T-helper 2 cell treated with Interferon-gamma antibody and Interleukin-4, amounts not matched to agents 5 μg/mL and 100 μg/mL, for 36 hours (primary cell): ENCODE results near the gene SF3A1.

ENCODE experiments used
- DNase-seq: peaks from one replicate; pipeline ENCODE4 v3.0.0; 2021; ENCODE audit warnings: low spot score
- H3K27ac Mint-ChIP-seq: one replicate; pipeline ENCODE4 v1.8.0; 2021; ENCODE audit warnings: mild to moderate bottlenecking, mixed read lengths
- H3K27me3 Mint-ChIP-seq: one replicate; pipeline ENCODE4 v1.8.0; 2021; ENCODE audit warnings: low read depth, mixed read lengths
- H3K36me3 Mint-ChIP-seq: one replicate; pipeline ENCODE4 v1.8.0; 2021; ENCODE audit warnings: low read depth, mixed read lengths
- H3K4me1 Mint-ChIP-seq: one replicate; pipeline ENCODE4 v1.8.0; 2021; ENCODE audit warnings: low read depth, mixed read lengths
- H3K4me3 Mint-ChIP-seq: one replicate; pipeline ENCODE4 v1.8.0; 2022; ENCODE audit warnings: mild to moderate bottlenecking, moderate library complexity, mixed read lengths
- H3K9me3 Mint-ChIP-seq: one replicate; pipeline ENCODE4 v1.8.0; 2021; ENCODE audit warnings: mixed read lengths

The SF3A1 gene

DNA sequence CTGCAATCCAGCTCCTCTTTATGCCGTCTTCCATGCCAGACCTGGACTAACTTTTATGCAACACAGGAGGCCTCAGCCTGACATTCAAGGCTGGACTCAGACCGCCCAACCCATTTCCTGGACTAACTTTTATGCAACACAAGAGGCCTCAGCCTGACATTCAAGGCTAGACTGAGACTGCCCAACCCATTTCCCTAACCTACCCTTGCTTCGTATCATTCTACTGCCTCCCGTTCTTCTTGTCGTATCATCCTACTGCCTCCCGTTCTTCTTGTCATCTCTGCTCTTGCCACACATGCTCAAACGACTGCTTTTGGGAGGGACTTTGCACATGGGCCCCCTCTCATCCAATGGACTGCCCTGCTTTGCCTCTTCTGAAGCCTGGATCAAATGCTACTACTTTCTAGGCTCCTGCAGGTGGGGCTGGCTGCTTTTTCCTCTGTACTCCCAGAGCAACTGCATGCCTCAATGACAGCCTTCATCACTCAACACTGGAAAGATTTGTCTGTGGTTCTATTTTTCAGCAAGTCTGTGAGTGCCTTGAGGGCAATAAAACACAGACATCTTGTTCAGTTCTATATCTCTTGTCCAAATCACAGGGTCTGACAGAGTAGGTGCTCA, 37.8 kb downstream of the SF3A1 start:
- Mint-ChIP-seq H3K9me3 (no peaks in the 10 kb centered on the region), H3K27ac (peak overlapping the region; percentile 54), H3K27me3 (no peaks in the 10 kb centered on the region), H3K36me3 (peaks cover 54% of the 10 kb centered on the region), H3K4me1 (peaks cover 72% of the 10 kb centered on the region), H3K4me3 (peak overlapping the region; percentile 18)
- no peak for DNase-seq

DNA sequence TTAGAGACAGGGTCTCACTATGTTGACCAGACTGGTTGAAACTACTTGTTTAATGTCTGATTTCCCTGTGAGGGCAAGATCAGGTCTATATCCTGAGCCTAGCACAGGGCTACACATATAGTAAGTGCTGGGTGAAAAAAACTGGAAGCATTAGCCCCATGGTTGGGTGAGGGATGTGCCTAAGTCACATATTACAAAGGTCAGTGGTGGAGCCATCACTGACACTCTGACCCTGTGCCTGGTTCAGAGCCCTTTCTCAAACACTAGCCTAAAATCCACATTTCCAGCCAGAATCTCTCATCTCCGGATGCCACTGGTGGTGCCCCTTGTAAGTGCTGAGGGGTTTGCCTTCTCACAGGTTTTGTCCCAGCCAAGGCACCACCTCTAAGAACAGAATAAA, 38.9 kb downstream of the SF3A1 start:
- Mint-ChIP-seq H3K4me3 (no peak overlapping the region), H3K27me3 (no peaks in the 10 kb centered on the region), H3K27ac (peak overlapping the region; percentile 53), H3K9me3 (no peaks in the 10 kb centered on the region), H3K4me1 (peaks cover 70% of the 10 kb centered on the region), H3K36me3 (peaks cover 51% of the 10 kb centered on the region)
- DNase-seq = no peak

DNA sequence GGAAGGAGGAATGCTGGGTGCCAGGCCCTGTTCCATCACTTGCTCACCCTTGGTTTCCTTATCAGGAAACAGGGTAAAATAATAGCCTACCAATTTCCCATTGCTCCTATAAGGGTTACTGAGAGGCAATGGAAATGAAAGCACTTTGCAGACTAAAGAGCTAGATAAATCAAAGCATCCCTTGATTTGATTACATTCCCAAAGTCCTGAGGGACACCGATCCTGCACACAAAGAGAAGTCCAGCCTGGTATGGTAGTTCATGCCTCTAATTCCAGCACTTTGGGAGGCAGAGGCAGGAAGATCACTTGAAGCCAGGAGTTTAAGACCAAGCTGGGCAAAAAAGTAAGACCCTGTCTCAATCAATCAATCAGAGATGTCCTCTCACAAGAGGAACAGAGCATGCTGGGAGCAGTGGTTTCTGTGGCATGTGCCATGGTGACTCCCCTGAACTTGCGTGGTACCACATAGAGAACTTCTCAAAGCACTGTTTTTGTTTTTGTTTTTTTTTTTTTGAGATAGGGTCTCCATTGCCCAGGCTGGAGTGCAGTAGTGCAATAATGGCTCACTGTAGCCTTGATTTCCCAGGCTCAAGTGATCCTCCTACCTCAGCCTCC, 40.6 kb downstream of the SF3A1 start:
- H3K27me3 Mint-ChIP-seq = no peaks in the 10 kb centered on the region
- peaks cover 56% of the 10 kb centered on the region for H3K36me3 Mint-ChIP-seq
- H3K4me3 Mint-ChIP-seq = peak overlapping the region; percentile 49
- no peak for DNase-seq
- peak overlapping the region; percentile 76 for H3K27ac Mint-ChIP-seq
- peaks cover 82% of the 10 kb centered on the region for H3K4me1 Mint-ChIP-seq
- no peaks in the 10 kb centered on the region for H3K9me3 Mint-ChIP-seq

DNA sequence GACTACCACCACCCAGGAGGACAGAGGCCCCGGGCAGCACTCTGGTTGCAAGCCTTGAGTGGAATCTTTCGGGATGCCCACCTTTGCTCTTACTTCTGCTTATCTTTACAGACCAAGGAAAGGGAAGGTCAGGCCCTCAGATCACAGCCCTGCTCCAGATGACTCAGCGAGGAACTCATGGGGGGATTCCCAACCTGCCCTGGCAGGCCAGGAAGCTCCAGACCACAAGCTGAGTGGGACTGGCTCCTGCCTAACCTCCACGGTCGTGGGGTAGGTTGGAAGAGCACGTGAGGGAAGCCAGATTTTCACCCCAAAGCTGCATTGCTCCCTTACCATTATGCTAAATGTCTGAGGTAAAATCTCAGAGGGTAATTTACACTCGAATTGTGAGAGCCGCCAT, 41.8 kb downstream of the SF3A1 start:
- Mint-ChIP-seq H3K4me3 (peak overlapping the region; percentile 43), H3K27me3 (no peaks in the 10 kb centered on the region), H3K36me3 (peaks cover 54% of the 10 kb centered on the region), H3K4me1 (peaks cover 87% of the 10 kb centered on the region), H3K9me3 (no peaks in the 10 kb centered on the region), H3K27ac (peak overlapping the region; percentile 71)
- DNase-seq = peak; percentile 60

DNA sequence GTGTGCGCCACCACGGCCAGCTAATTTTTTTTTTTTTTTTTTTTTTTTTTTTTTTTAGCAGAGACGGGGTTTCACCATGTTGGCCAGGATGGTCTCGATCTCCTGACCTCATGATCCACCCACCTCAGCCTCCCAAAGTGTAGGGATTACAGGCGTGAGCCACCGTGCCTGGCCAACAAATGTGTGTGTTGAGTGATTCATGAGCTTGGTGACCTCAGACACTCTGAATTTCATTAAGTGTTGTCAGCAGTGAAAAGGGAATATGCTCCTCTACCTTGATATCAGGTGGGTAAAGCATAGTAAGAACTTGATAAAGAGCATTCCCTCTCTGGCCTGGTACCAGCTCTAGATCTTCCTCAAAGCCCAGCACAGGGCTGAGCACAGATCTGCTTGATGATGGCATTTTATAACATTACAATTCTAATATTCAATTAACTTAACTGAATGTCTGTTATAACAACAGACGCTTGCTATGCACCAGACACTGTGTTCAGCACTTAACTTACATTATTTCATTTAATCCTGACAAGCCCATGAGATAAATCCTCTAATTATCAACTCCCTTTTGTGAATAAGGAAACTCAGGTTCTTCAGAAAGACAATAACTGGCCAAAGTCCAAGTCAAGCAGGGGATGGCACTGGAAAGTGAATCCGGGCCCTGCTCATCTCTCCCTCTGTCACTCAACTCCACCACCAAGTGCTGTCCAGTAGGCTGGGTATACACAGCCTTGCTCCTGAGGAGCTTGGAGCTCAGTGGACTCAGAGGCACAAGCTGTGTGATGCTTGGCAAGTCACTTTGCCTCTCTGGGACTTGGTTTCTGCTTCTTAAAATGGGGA, 42.9 kb downstream of the SF3A1 start:
- Mint-ChIP-seq H3K27ac (peak overlapping the region; percentile 76), H3K9me3 (no peaks in the 10 kb centered on the region), H3K36me3 (peaks cover 47% of the 10 kb centered on the region), H3K27me3 (no peaks in the 10 kb centered on the region), H3K4me3 (peak overlapping the region; percentile 28), H3K4me1 (peaks cover 83% of the 10 kb centered on the region)
- DNase-seq = no peak

DNA sequence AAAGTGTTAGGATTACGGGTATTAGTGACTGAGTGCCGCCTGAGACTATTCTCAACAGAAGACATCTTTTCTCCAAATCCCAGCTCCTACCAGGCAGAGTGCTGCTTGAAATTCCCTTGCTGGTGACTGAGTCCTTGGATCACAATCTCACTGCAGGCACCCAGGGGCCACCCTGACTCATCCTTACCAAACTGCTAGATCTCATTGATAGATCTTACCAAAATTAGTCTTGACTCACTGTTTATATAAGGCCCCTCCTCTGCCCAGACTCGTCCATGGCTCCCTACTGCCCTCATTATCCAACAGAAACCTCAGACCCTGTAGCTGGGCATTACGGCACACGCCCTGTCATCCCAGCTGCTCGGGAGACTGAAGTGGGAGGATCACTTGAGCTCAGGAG, 44.6 kb downstream of the SF3A1 start:
- peak; percentile 46 for DNase-seq
- no peaks in the 10 kb centered on the region for H3K9me3 Mint-ChIP-seq
- H3K4me1 Mint-ChIP-seq = peaks cover 83% of the 10 kb centered on the region
- H3K4me3 Mint-ChIP-seq = peak overlapping the region; percentile 54
- no peaks in the 10 kb centered on the region for H3K27me3 Mint-ChIP-seq
- H3K27ac Mint-ChIP-seq = peak overlapping the region; percentile 88
- H3K36me3 Mint-ChIP-seq = peaks cover 49% of the 10 kb centered on the region

DNA sequence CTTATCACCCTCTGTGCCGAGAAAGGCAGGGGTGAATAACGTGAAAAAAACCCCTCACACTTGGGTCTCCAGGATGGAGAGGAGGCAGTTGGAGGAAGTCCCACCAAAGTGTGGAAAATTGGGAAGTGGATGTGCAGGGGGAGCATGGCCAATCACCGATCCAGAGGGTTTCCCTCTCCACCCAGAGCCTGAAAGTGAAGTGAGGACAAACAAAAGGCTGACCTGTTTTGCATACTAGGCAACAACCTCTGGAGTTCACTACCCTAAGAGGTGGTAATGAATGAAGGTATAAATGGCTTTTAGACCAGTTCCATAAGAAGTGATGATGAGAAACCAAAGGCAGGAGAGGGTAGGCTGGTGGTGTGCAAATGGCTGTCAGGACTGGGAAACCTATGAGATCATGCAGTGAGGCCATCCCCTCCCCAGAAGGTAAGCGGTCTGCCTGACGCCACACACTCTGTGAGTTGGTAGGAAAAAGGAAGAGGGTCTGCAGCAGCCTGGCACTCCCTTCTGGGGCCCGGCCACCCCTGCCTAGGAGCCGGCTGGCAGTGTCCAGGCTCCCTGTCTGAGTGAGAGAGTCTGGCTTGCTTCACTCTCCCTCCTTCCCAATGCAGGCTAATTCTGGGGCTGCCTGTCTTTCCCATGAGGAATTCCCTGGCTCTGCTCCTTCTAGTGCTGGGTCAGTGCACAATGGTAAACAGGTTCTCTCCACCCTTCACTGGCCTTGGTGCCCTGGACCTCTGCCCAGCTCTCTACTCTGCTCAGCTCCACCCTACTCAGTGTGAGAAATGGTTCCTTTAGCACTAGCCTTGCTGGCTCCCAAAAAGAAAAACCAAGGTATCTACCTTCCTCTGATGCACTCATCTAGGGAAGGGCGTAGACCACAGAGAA, 45.6 kb downstream of the SF3A1 start:
- Mint-ChIP-seq H3K9me3 (no peaks in the 10 kb centered on the region), H3K4me1 (peaks cover 87% of the 10 kb centered on the region), H3K4me3 (peak overlapping the region; percentile 85), H3K27ac (peak overlapping the region; percentile 95), H3K36me3 (peaks cover 48% of the 10 kb centered on the region), H3K27me3 (no peaks in the 10 kb centered on the region)
- DNase-seq = no peak

DNA sequence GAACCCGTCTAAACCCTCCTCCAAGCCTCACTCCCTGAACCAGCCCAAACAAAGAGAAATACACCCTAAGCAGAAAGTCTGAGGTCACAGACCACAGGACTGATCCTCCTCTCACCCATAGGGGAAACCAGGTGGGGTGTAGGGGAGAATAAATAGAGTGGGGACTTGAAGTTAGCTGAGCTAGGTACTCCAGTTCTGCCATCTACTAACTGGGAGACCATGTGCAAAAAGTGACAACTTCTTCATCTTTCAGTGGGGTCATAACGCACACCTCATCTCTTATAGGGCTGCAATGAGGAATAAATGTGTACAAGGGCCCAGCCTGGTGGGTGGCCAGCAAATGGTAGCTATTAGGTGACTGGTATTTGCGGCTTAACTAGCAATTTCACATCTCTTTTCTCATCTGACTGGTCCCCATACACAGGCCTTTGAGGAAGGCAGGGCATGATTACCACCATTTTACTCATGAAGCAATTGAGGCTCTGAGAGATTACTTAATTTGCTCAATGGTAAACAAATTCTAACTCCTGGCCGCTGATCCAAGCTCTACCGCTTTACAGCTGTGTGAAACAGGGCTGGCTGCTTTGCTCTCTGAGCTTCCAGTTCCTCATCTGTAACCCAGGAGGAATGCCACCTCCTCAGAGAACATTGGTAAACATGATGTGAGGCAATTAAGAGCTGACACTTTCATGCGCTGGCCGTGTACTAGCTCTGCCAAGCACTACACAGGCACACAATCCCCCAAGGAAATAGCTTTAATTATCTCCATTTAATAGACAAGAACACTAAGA, 46.5 kb downstream of the SF3A1 start:
- Mint-ChIP-seq H3K4me3 (peak overlapping the region; percentile 85), H3K27ac (peak overlapping the region; percentile 95), H3K4me1 (peaks cover 87% of the 10 kb centered on the region), H3K27me3 (no peaks in the 10 kb centered on the region), H3K9me3 (no peaks in the 10 kb centered on the region), H3K36me3 (peaks cover 39% of the 10 kb centered on the region)
- no peak for DNase-seq

DNA sequence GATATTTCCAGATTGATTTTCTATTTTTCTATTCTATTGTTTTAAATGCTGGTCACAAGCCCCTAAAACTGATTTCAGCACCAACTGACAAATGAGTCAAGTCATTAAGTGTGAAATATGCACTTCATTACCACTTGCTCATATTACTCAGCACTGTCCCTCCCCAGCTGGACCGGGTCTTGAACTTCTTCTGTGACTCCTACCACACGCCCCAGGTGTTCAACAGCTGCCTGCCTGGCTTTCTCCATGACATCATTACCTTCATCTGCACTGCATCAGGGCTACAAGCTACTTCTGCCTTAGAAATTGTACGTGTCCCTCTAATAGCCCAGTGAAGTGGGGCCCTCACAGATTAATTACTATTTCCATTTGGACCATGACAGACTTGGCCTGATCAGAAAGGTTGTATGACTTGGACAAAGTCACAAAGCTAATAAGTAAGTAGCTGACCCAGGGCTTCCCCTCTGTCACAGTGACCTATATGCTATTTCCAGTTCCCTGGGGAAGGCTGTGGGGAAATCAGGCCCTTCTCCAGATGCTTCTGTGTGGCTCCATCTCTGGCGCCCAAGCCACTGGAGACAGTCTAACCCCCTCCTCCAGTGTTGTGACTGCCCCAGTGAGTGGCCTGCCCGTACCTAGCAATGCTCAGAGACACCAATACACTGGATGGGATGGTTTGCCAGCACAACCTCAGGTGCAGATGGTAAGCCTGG, 48.0 kb downstream of the SF3A1 start:
- Mint-ChIP-seq H3K36me3 (peaks cover 40% of the 10 kb centered on the region), H3K27ac (peak overlapping the region; percentile 91), H3K4me3 (peak overlapping the region; percentile 86), H3K27me3 (no peaks in the 10 kb centered on the region), H3K4me1 (peaks cover 90% of the 10 kb centered on the region), H3K9me3 (no peaks in the 10 kb centered on the region)
- DNase-seq = no peak

DNA sequence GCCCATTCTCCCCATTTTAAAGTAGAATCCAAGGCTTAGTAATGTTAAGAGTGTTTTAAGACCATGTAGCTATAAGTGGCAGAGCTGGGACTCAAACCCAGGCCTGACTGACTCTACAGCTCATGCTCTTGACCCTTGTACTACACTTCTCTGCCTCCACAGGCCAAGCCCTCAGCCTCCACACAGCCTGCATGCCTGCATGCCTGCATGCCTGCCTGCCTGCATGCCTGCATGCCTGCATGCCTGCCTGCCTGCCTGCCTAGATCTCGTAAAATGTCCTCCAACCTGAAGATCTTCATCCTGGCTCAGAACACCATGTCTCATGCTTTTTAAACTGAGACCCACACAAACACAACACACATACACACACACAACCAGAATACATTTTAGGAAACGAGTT, 48.6 kb downstream of the SF3A1 start:
- Mint-ChIP-seq H3K27me3 (no peaks in the 10 kb centered on the region), H3K36me3 (peaks cover 45% of the 10 kb centered on the region), H3K4me3 (peak overlapping the region; percentile 86), H3K4me1 (peaks cover 93% of the 10 kb centered on the region), H3K9me3 (no peaks in the 10 kb centered on the region), H3K27ac (peak overlapping the region; percentile 91)
- no peak for DNase-seq

DNA sequence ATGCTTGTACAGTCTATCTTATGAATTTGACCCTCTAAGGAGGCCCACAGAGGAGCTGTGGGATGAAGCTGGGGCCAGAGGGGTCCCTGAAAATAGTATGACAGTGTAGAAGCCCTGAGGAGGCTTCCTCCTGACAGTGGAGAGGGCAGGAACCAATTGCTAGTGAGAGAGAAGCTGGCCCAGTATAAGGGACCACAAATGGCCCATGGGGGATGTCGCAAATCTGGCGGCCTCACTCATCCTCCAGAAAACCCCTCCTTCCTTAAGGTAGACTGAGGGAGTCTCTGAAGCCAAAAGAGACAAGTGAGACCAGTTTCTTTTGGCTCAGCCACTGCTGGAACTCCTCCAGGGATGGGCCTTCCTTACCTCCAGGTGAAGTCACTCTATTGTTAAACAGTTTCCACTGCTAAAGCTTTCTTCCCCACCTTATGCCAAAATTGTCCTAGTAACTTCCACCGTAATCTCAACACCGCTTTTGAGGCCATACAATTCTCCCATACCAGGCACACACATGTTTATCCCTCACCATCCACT, 49.6 kb downstream of the SF3A1 start:
- H3K36me3 Mint-ChIP-seq = peaks cover 40% of the 10 kb centered on the region
- no peak for DNase-seq
- peak overlapping the region; percentile 91 for H3K27ac Mint-ChIP-seq
- H3K4me3 Mint-ChIP-seq = peak overlapping the region; percentile 86
- peaks cover 93% of the 10 kb centered on the region for H3K4me1 Mint-ChIP-seq
- no peaks in the 10 kb centered on the region for H3K27me3 Mint-ChIP-seq
- H3K9me3 Mint-ChIP-seq = no peaks in the 10 kb centered on the region

DNA sequence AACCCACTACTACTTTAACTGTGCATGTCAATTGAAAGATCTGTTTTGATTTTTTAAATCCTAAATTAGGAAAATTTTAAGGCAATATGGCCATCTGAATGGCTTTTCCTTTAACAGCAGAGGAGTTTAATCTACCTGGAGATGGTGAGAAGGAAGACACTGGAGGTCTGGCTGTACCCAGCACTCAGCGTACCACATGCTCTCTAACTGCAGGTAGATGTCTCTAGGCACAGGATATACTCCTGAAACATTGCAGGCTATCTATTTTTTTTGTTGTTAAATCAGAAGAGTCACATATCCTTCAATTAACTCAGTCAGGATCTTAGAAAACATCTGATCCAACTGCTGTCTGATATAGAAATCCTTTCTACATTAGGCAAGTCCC, 50.1 kb downstream of the SF3A1 start:
- Mint-ChIP-seq H3K4me3 (peak overlapping the region; percentile 86), H3K9me3 (no peaks in the 10 kb centered on the region), H3K27ac (peak overlapping the region; percentile 91), H3K27me3 (no peaks in the 10 kb centered on the region), H3K4me1 (peaks cover 92% of the 10 kb centered on the region), H3K36me3 (peaks cover 37% of the 10 kb centered on the region)
- no peak for DNase-seq
